GM12865 (cell line): ENCODE data around the gene UBXN4.
"Not testable (repeated sequence)": the region's sequence is repeated elsewhere in the genome, so short reads cannot be mapped to it uniquely, and the experiment has no call there.

Experiments
- DNase-seq: peaks from one replicate; pipeline ENCODE4 v3.0.0; 2010; ENCODE audit warnings: low read depth
- H3K4me3 ChIP-seq: 2 replicates; pipeline ENCODE4 v1.5.1; 2011; ENCODE audit warnings: mild to moderate bottlenecking, low read depth, low read length, control low read depth
- TF ChIP-seq, protein P1 (sequence below): IDR thresholded peaks from 2 replicates; pipeline ENCODE4 v1.5.1; 2011; ENCODE audit warnings: low read length, control low read depth, low read depth, inconsistent platforms; ENCODE audit not compliant: insufficient read depth; ENCODE audit errors: missing control alignments

The UBXN4 gene

DNA sequence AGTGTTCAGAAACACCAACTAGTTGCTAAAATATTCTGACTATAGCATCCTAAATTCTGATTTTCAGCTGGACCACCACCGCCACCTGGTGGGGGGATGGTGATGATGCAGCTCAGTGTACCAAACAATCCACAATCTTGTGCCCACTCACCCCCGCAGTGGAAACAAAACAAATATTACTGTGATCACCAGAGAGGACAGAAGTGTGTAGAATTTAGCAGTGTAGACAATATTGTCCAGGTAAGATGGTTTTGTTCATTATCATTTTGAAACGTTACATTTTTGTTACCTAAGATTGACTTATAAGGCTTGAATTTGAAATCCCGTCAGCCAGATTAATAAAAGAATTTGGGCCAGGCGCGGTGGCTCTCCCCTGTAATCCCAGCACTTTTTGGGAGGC is 31.7 kb upstream of the UBXN4 start:
- DNase-seq: peak; percentile 56
- H3K4me3 ChIP-seq: no peak overlapping the region
- TF ChIP-seq, protein P1, sequence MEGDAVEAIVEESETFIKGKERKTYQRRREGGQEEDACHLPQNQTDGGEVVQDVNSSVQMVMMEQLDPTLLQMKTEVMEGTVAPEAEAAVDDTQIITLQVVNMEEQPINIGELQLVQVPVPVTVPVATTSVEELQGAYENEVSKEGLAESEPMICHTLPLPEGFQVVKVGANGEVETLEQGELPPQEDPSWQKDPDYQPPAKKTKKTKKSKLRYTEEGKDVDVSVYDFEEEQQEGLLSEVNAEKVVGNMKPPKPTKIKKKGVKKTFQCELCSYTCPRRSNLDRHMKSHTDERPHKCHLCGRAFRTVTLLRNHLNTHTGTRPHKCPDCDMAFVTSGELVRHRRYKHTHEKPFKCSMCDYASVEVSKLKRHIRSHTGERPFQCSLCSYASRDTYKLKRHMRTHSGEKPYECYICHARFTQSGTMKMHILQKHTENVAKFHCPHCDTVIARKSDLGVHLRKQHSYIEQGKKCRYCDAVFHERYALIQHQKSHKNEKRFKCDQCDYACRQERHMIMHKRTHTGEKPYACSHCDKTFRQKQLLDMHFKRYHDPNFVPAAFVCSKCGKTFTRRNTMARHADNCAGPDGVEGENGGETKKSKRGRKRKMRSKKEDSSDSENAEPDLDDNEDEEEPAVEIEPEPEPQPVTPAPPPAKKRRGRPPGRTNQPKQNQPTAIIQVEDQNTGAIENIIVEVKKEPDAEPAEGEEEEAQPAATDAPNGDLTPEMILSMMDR: peak; percentile 86

DNA sequence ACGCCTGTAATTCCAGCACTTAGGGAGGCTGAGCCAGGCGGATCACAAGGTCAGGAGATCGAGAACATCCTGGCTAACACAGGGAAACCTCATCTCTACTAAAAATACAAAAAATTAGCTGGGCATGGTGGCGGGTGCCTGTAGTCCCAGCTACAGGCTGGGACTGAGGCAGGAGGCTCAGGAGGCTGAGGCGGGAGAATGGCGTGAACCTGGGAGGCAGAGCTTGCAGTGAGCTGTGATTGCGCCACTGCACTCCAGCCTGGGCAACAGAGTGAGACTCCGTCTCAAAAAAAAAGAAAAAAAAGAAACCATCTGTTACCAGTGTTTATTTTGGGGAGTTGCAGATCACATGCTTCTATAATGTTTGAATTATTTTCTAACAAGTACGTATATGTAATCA is 26.6 kb upstream of the UBXN4 start:
- H3K4me3 ChIP-seq, DNase-seq: not testable (repeated sequence)

DNA sequence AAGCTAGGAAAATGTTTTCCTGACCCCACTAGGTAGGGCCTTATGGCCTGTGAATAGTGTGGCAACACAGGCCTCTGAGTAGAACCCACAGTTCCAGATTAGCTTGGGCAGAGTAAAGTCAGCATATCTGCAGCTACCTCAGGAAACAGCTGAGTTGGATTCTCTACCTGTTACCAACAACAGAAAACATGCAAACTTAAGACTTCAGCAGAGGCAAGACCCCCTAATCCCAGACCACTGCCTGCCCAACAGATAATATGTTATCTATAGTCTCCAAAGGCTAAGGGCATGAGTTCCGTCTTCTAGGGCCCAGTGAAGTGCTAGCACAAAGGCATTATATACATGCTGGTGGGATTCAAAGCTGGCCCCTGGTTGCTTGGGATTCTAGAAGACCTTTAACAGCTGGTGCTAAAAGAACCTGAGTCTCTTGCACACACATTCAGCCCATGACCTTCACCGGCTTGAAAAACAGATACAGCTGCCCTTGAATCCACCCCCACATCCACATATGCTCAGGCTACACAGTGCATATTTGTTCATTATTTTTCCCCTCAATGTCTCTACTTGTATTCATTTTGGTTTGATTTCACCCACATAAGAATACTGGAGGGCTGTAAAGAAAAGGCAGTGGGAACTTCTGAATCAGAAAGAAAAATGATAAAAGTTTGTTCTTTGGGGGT is 13.5 kb upstream of the UBXN4 start:
- no peak overlapping the region for H3K4me3 ChIP-seq
- TF ChIP-seq, protein P1: no peak
- no peak for DNase-seq

DNA sequence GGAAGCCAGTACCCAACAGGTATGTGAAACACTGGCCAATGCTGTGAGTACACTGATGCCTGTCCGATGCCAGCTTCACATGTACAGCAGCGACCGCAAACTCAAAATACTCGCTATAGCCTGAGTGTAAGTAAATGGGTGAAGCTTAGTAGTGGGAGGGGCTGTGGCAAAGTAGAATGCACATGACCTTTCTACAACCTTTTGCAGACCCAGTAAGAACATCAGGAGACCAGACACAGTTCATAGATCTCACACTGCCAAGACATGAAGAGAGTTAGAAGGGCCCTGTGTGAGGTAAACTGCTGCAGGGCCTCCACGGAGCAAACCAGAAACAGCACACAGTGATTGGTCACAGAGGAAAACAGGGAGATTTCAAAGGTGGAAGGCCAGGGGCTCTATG is 9.1 kb upstream of the UBXN4 start:
- TF ChIP-seq, protein P1: no peak
- no peak overlapping the region for H3K4me3 ChIP-seq
- no peak for DNase-seq

DNA sequence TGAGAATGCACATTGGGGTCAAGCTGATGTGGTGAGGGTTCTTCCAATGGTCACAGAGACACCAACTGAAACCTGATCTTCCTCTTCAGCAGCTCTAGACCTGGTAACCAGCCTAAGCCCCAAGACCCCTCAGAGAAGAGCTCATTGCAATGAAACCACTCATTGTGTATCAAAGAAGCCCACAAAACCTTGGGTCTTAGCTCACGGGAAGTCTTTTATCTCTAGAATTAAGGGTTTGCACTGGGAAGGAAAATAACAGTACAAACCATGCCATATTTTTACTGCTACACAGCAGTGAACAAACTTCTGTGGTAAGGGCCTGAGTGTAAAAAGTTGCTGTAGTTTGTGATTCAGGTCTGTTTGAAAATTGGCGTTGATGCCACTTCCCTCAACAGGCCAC is 8.6 kb upstream of the UBXN4 start:
- DNase-seq: no peak
- no peak overlapping the region for H3K4me3 ChIP-seq
- TF ChIP-seq, protein P1: no peak

DNA sequence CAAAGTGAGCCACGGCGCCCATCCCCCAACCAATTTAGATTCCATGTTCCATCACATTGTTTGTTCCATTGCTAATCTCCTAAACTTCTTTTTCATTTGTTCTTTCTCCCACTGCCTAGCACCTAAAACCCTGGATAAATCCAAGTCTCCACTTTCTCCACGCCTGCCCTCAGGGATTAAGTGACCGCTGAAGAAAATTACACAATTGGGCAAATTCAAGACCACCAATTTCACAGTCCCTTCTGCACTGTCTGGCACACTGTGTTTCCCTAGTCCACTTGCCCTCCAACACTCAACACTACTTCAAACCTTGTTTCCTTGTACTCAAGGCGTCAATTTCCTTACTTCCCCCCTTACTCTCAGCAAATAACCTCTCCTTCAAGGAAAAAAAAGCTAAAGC is 5.1 kb upstream of the UBXN4 start:
- DNase-seq: no peak
- no peak overlapping the region for H3K4me3 ChIP-seq
- TF ChIP-seq, protein P1: no peak

DNA sequence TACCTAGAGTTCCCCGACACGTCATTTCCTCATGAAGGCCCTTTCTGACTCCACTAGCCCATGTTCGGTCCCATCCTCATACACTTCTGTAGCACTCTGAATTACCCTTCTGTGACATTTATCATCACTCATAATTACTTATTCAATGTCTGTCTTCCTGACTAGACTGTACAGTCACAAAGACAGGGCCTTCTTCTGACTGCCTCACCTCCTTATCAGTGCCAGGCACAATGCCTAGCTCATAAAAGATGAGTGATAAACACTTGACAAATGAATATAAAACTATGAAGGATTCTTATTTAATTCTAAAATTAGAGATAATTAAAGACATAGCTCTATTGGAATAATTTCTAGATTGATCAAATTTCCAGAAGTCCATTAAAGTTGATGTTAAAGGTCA is 1.4 kb upstream of the UBXN4 start:
- TF ChIP-seq, protein P1: no peak
- DNase-seq: no peak

More for the DNA sequence above, 1.4 kb upstream of the UBXN4 start:
- H3K4me3 ChIP-seq: no peak overlapping the region
